NCI-H460 (cell line): Measurements from ENCODE around the gene GTPBP6. TPM values are rescaled to one million over a fixed set of nuclear protein-coding genes. Genes with fewer than 3 reads are reported as not detected.

Experiments
- DNase-seq: peaks from one replicate; pipeline ENCODE4 v3.0.0-alpha.2; 2016; ENCODE audit warnings: low read depth; ENCODE audit errors: extremely low read depth
- polyA plus RNA-seq: library from polyadenylated mRNA; depleted of rRNA; stranded (reverse); fragments of >200 nt; gene quantifications from 2 replicates; pipeline ENCODE4 v1.2.3, GENCODE V29; 2014; cell fraction: nucleus; rRNA removed
- total RNA-seq: library from RNA; depleted of rRNA; stranded (reverse); fragments of >200 nt; shearing (Covaris generic); gene quantifications from 2 replicates; pipeline ENCODE4 v1.2.3, GENCODE V29; 2014; rRNA removed

Gene GTPBP6
- 50.5 and 58.6 TPM in 2 replicates for total RNA-seq
- polyA plus RNA-seq, result 121 and 149 TPM in 2 replicates

- peak; percentile 100 for DNase-seq
Observed at GRCh38 chrX:318739-319578, at the start of gene GTPBP6. GTPBP6 (minus strand) TSS chrX:318796; CDS start chrX:318787, 9 bp downstream.

GRCh38 chrX:367866-368265, 49.3 kb upstream of the GTPBP6 start:
- no peak for DNase-seq

- DNase-seq, result no peak
Observed at GRCh38 chrX:367349-367748, 48.8 kb upstream of the GTPBP6 start.

- DNase-seq, result no peak
Observed at GRCh38 chrX:363621-364375, 45.2 kb upstream of the GTPBP6 start.

GRCh38 chrX:362937-363620, 44.5 kb upstream of the GTPBP6 start:
- DNase-seq, result no peak

GRCh38 chrX:362351-362750, 43.8 kb upstream of the GTPBP6 start:
- DNase-seq, result no peak

GRCh38 chrX:361231-362145, 42.9 kb upstream of the GTPBP6 start:
- no peak for DNase-seq

GRCh38 chrX:360496-361150, 42.0 kb upstream of the GTPBP6 start:
- no peak for DNase-seq

- DNase-seq, result no peak
Observed at GRCh38 chrX:358651-359143, 40.1 kb upstream of the GTPBP6 start.

- DNase-seq, result peak; percentile 70
Observed at GRCh38 chrX:357693-358471, 39.3 kb upstream of the GTPBP6 start.

GRCh38 chrX:357035-357692, 38.6 kb upstream of the GTPBP6 start:
- no peak for DNase-seq

- no peak for DNase-seq
Observed at GRCh38 chrX:356385-357034, 37.9 kb upstream of the GTPBP6 start.

GRCh38 chrX:355329-356050, 36.9 kb upstream of the GTPBP6 start:
- DNase-seq, result no peak

- DNase-seq, result no peak
Observed at GRCh38 chrX:353566-354535, 35.3 kb upstream of the GTPBP6 start.

GRCh38 chrX:352582-353314, 34.2 kb upstream of the GTPBP6 start:
- DNase-seq, result no peak
